ENCODE data around the gene CASQ2. TPM values are rescaled to one million over a fixed set of nuclear protein-coding genes. Genes with fewer than 3 reads are reported as not detected.

CASQ2 gene
- polyA plus RNA-seq, 1 donor (not counting 4 experiments of a cell fraction or from before 2014, with no cell fraction given) = 0.04 TPM

DNA sequence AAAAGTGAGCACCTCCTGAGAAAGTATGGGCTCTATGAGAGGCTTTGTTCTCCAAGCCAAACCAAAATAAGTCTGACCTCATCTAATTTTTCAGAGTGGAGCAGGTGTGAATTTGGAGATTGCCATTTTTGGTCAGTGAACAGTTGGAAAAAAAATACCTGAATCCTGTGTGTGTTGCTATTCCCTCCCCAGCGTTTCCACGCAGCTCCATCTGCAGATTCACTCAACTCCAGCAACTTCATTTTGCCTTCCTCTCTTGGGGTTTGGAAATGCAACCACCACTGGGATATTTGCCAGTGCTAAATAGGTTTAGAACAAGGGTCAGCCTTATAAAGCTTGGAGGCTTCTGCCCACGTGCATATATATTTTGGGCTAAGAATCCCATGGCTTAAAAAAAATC, 11.2 kb downstream of the CASQ2 start:
- Histone ChIP-seq H3K4me2 (ENCODE audit: control insufficient read depth, extremely low read depth, insufficient read depth, low read depth, low read length) (no peak overlapping the region), H3K27me3 (ENCODE audit: control insufficient read depth, extremely low read depth, insufficient read depth, low read length) (no peaks in the 10 kb centered on the region), H3K9me3 (ENCODE audit: control insufficient read depth, low read depth, low read length) (no peaks in the 10 kb centered on the region), H4K20me1 (ENCODE audit: control insufficient read depth, extremely low read depth, insufficient read depth, low read length) (no peaks in the 10 kb centered on the region), H3K4me3 (ENCODE audit: control insufficient read depth in 2 of 3, extremely low read depth in 1 of 3, insufficient read depth in 2 of 3, low read depth in 1 of 3, low read length in 3 of 3) (no peak overlapping the region), H3K79me2 (ENCODE audit: control insufficient read depth, insufficient read depth, low read length) (no peaks in the 10 kb centered on the region), H3K36me3 (ENCODE audit: control insufficient read depth in 2 of 2, extremely low read depth in 1 of 2, insufficient read depth in 2 of 2, low read length in 2 of 2) (no peaks in the 10 kb centered on the region), H3K9ac (ENCODE audit: control insufficient read depth, extremely low read depth, insufficient read depth, low read length) (no peak overlapping the region), H3K9me1 (ENCODE audit: control insufficient read depth, extremely low read depth, insufficient read depth, low read length) (no peaks in the 10 kb centered on the region), H2AFZ (ENCODE audit: control insufficient read depth, low read length) (no peak overlapping the region), H3K4me1 (ENCODE audit: control insufficient read depth, extremely low read depth, insufficient read depth, low read length) (no peaks in the 10 kb centered on the region), H3K27ac (ENCODE audit: control insufficient read depth, insufficient read depth, low read length) (no peak overlapping the region)
- TF ChIP-seq EZH2 (IDR thresholded peaks at IDR 0.05; ENCODE audit: low read length) = no peak
- TF ChIP-seq, protein P1, sequence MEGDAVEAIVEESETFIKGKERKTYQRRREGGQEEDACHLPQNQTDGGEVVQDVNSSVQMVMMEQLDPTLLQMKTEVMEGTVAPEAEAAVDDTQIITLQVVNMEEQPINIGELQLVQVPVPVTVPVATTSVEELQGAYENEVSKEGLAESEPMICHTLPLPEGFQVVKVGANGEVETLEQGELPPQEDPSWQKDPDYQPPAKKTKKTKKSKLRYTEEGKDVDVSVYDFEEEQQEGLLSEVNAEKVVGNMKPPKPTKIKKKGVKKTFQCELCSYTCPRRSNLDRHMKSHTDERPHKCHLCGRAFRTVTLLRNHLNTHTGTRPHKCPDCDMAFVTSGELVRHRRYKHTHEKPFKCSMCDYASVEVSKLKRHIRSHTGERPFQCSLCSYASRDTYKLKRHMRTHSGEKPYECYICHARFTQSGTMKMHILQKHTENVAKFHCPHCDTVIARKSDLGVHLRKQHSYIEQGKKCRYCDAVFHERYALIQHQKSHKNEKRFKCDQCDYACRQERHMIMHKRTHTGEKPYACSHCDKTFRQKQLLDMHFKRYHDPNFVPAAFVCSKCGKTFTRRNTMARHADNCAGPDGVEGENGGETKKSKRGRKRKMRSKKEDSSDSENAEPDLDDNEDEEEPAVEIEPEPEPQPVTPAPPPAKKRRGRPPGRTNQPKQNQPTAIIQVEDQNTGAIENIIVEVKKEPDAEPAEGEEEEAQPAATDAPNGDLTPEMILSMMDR (optimal IDR thresholded peaks at IDR 0.05 in 1 of 3, IDR thresholded peaks at IDR 0.05 in 1 of 3, conservative IDR thresholded peaks at IDR 0.05 in 1 of 3; ENCODE audit: extremely low read depth in 1 of 3, insufficient read depth in 2 of 3, low read length in 3 of 3) = no peak
- no peak for FAIRE-seq
- dilution Hi-C loops (cut with MboI; ENCODE audit: extremely low pct_ligation_motif_present, low sequenced_read_pairs) = no loop called here
- DNase-seq (ENCODE audit: low read depth, low spot score) = no peak

DNA sequence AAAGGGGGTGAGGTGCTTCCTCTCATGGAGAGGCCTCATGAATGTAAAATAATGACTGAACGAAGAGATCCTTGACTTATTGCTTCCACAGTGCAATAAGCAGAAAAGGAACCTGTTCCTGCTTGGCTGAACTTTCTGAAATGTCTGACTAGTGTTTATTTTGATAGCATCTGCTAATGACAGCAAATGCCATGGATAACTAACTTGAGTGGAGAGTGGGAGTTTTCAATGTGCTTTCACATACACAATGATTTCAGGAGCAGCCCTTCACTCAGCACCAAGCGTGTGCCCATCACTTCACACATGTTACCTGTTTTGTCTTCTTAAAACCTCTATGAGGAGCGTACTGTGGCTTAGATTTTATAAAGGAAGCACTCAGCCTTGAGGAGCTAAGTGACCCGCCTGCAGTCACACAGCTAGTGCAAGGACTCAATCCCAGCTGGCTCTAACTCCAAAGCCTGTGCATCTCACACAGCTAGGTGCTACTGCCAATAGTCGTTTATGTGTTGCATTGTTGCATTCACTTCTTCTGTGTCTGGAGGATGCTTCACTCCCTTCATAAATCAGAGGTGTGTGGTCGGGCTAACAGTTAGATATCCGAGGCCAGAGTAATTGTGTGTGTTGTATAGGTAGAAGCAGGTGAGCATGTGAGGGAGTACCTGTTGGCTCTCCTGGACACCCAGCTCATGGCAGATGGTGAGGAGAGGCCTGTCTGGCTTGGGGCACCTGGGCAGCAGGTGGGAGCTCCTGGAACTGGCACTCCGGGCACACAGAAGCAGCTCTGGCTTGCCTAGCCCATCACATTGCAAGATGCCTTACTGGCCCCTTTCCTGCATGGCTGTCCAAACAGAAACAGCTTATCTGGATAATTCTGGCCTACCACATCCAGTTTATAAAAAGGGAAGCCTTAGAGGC, 12.8 kb downstream of the CASQ2 start:
- no peaks in the 10 kb centered on the region for H3K27me3 ChIP-seq (ENCODE audit: control insufficient read depth, extremely low read depth, insufficient read depth, low read length)
- dilution Hi-C loops (cut with MboI; ENCODE audit: extremely low pct_ligation_motif_present, low sequenced_read_pairs) = no loop called here
- H3K27ac ChIP-seq (ENCODE audit: control insufficient read depth, insufficient read depth, low read length) = no peak overlapping the region
- H3K9ac ChIP-seq (ENCODE audit: control insufficient read depth, extremely low read depth, insufficient read depth, low read length) = no peak overlapping the region
- no peak for FAIRE-seq
- no peaks in the 10 kb centered on the region for H3K79me2 ChIP-seq (ENCODE audit: control insufficient read depth, insufficient read depth, low read length)
- no peaks in the 10 kb centered on the region for H3K9me3 ChIP-seq (ENCODE audit: control insufficient read depth, low read depth, low read length)
- no peak overlapping the region for H3K4me2 ChIP-seq (ENCODE audit: control insufficient read depth, extremely low read depth, insufficient read depth, low read depth, low read length)
- TF ChIP-seq, protein P1 (optimal IDR thresholded peaks at IDR 0.05 in 1 of 3, IDR thresholded peaks at IDR 0.05 in 1 of 3, conservative IDR thresholded peaks at IDR 0.05 in 1 of 3; ENCODE audit: extremely low read depth in 1 of 3, insufficient read depth in 2 of 3, low read length in 3 of 3) = no peak
- TF ChIP-seq EZH2 (IDR thresholded peaks at IDR 0.05; ENCODE audit: low read length) = no peak
- no peaks in the 10 kb centered on the region for H3K9me1 ChIP-seq (ENCODE audit: control insufficient read depth, extremely low read depth, insufficient read depth, low read length)
- H3K4me1 ChIP-seq (ENCODE audit: control insufficient read depth, extremely low read depth, insufficient read depth, low read length) = peaks cover 3% of the 10 kb centered on the region
- H3K4me3 ChIP-seq (ENCODE audit: control insufficient read depth in 2 of 3, extremely low read depth in 1 of 3, insufficient read depth in 2 of 3, low read depth in 1 of 3, low read length in 3 of 3) = no peak overlapping the region
- no peak for DNase-seq (ENCODE audit: low read depth, low spot score)
- H2AFZ ChIP-seq (ENCODE audit: control insufficient read depth, low read length) = no peak overlapping the region
- H4K20me1 ChIP-seq (ENCODE audit: control insufficient read depth, extremely low read depth, insufficient read depth, low read length) = no peaks in the 10 kb centered on the region
- H3K36me3 ChIP-seq (ENCODE audit: control insufficient read depth in 2 of 2, extremely low read depth in 1 of 2, insufficient read depth in 2 of 2, low read length in 2 of 2) = no peaks in the 10 kb centered on the region
